Mesenchymal stem cell (in vitro differentiated cells and primary cell): ENCODE data around the gene SCAPER.

Experiments
- DNase-seq: peaks from one replicate; pipeline ENCODE4 v3.0.0-alpha.2; 2013
- H2AFZ ChIP-seq: one replicate; pipeline ENCODE4 v1.6.1; 2013; ENCODE audit warnings: low read depth, mild to moderate bottlenecking, control low read depth, inconsistent platforms, low read length, moderate library complexity
- H2AK5ac ChIP-seq: 2 replicates; pipeline ENCODE4 v1.6.1; 2013; ENCODE audit warnings: low read length, moderate library complexity, mild to moderate bottlenecking, inconsistent platforms; ENCODE audit not compliant: severe bottlenecking
- H2BK120ac ChIP-seq: one replicate; pipeline ENCODE4 v1.6.1; 2013; ENCODE audit warnings: low read depth, mild to moderate bottlenecking, inconsistent platforms, low read length, moderate library complexity
- H2BK12ac ChIP-seq, 2 experiments: one replicate each; pipeline ENCODE4 v1.6.1; 2013; ENCODE audit warnings: inconsistent platforms in 2 of 2, low read length in 2 of 2, mild to moderate bottlenecking in 2 of 2, moderate library complexity in 2 of 2, control low read depth in 1 of 2
- H2BK15ac ChIP-seq: one replicate; pipeline ENCODE4 v1.6.1; 2013; ENCODE audit warnings: mild to moderate bottlenecking, low read depth, inconsistent platforms; ENCODE audit not compliant: poor library complexity, severe bottlenecking
- H2BK5ac ChIP-seq: 2 replicates; pipeline ENCODE4 v1.6.1; 2013; ENCODE audit warnings: low read depth, mild to moderate bottlenecking, low read length, control low read depth, inconsistent platforms; ENCODE audit not compliant: poor library complexity, severe bottlenecking
- H3K14ac ChIP-seq, 2 experiments: one replicate each; pipeline ENCODE4 v1.6.1; 2013; ENCODE audit warnings: inconsistent platforms in 2 of 2, low read length in 2 of 2, control low read depth in 1 of 2, mild to moderate bottlenecking in 1 of 2, moderate library complexity in 1 of 2
- H3K18ac ChIP-seq, 2 experiments: one replicate each; pipeline ENCODE4 v1.6.1; 2013; ENCODE audit warnings: inconsistent platforms in 2 of 2, low read length in 2 of 2, control low read depth in 1 of 2, low read depth in 1 of 2, mild to moderate bottlenecking in 1 of 2
- H3K23ac ChIP-seq, 2 experiments: one replicate each; pipeline ENCODE4 v1.6.1; 2013; ENCODE audit warnings: inconsistent platforms in 2 of 2, low read length in 2 of 2, mild to moderate bottlenecking in 2 of 2, moderate library complexity in 2 of 2, control low read depth in 1 of 2
- H3K27ac ChIP-seq: 2 replicates; pipeline ENCODE4 v1.5.1; 2013; ENCODE audit warnings: mild to moderate bottlenecking, moderate library complexity, low read length, control low read depth, inconsistent platforms; ENCODE audit not compliant: poor library complexity, severe bottlenecking
- H3K27me3 ChIP-seq, 2 experiments: 2 replicates each; pipeline versions ENCODE4 v1.6.1 to v1.7.0; 2013; ENCODE audit warnings: low read length in 2 of 2, mild to moderate bottlenecking in 2 of 2, moderate library complexity in 2 of 2, control low read depth in 1 of 2, inconsistent platforms in 1 of 2; ENCODE audit not compliant: control insufficient read depth in 1 of 2, insufficient read depth in 1 of 2
- H3K36me3 ChIP-seq, 2 experiments: 2 replicates each; pipeline versions ENCODE4 v1.6.1 to v1.7.0; 2013; ENCODE audit warnings: low read length in 2 of 2, control low read depth in 1 of 2, inconsistent platforms in 1 of 2, low read depth in 1 of 2, mild to moderate bottlenecking in 1 of 2; ENCODE audit not compliant: insufficient read depth in 2 of 2, control insufficient read depth in 1 of 2
- H3K4ac ChIP-seq, 2 experiments: one replicate each; pipeline ENCODE4 v1.6.1; 2013; ENCODE audit warnings: inconsistent platforms in 2 of 2, low read length in 2 of 2, mild to moderate bottlenecking in 2 of 2, moderate library complexity in 2 of 2, control low read depth in 1 of 2, low read depth in 1 of 2
- H3K4me1 ChIP-seq: 2 replicates; pipeline ENCODE4 v1.6.1; 2013; ENCODE audit warnings: low read depth, low read length, control low read depth; ENCODE audit not compliant: control insufficient read depth, insufficient read depth
- H3K4me2 ChIP-seq: 2 replicates; pipeline ENCODE4 v1.6.1; 2013; ENCODE audit warnings: low read length, mild to moderate bottlenecking, inconsistent platforms; ENCODE audit not compliant: poor library complexity, severe bottlenecking
- H3K4me3 ChIP-seq, 2 experiments: 2 replicates each; pipeline versions ENCODE4 v1.5.1 to v1.7.0; 2013; ENCODE audit warnings: low read length in 2 of 2, mild to moderate bottlenecking in 2 of 2, control low read depth in 1 of 2, low read depth in 1 of 2; ENCODE audit not compliant: insufficient read depth in 1 of 2
- H3K79me1 ChIP-seq: replicated peaks from 2 replicates; pipeline ENCODE4 v1.6.1; 2013; ENCODE audit warnings: mild to moderate bottlenecking, control low read depth, low read length, inconsistent platforms; ENCODE audit not compliant: poor library complexity, severe bottlenecking
- H3K9ac ChIP-seq: 2 replicates; pipeline ENCODE4 v1.7.0; 2013; ENCODE audit warnings: mild to moderate bottlenecking, low read length, moderate library complexity
- H3K9me3 ChIP-seq: 2 replicates; pipeline ENCODE4 v1.7.0; 2013; ENCODE audit warnings: mild to moderate bottlenecking, low read length; ENCODE audit not compliant: control insufficient read depth
- H4K8ac ChIP-seq: one replicate; pipeline ENCODE4 v1.6.1; 2013; ENCODE audit warnings: inconsistent platforms, mild to moderate bottlenecking, low read length, moderate library complexity
- H4K91ac ChIP-seq: one replicate; pipeline ENCODE4 v1.6.1; 2013; ENCODE audit warnings: mild to moderate bottlenecking, low read length, inconsistent platforms
- whole genome bisulfite sequencing: methylation state at CpG from one replicate; pipeline ENCODE4 v1.1.7; 2013; ENCODE audit warnings: mixed read lengths; 5-methylcytosine and 5-hydroxymethylcytosine counted together

Gene SCAPER

GRCh38 chr15:76378691-76379090, 526.4 kb downstream of the SCAPER start:
- no peak overlapping the region for H3K4me3 ChIP-seq
- H2AFZ ChIP-seq = no peak overlapping the region
- 100% methylated on average over 1 of the region's 1 CpG for WGBS
- H3K14ac ChIP-seq = no peak overlapping the region
- H2BK15ac ChIP-seq = no peak overlapping the region
- H4K8ac ChIP-seq = no peak overlapping the region
- no peak overlapping the region for H2BK12ac ChIP-seq
- DNase-seq = no peak
- no peaks in the 10 kb centered on the region for H3K27me3 ChIP-seq
- no peak overlapping the region for H3K4me2 ChIP-seq
- H3K23ac ChIP-seq = no peak overlapping the region
- no peaks in the 10 kb centered on the region for H3K9me3 ChIP-seq
- H3K4me1 ChIP-seq = peaks cover 2% of the 10 kb centered on the region
- no peaks in the 10 kb centered on the region for H3K36me3 ChIP-seq
- no peaks in the 10 kb centered on the region for H3K79me1 ChIP-seq
- H4K91ac ChIP-seq = no peak overlapping the region
- H3K18ac ChIP-seq = no peak overlapping the region
- no peak overlapping the region for H2AK5ac ChIP-seq
- H3K27ac ChIP-seq = no peak overlapping the region
- no peak overlapping the region for H2BK5ac ChIP-seq
- H2BK120ac ChIP-seq = no peak overlapping the region
- no peak overlapping the region for H3K9ac ChIP-seq
- no peak overlapping the region for H3K4ac ChIP-seq

DNA sequence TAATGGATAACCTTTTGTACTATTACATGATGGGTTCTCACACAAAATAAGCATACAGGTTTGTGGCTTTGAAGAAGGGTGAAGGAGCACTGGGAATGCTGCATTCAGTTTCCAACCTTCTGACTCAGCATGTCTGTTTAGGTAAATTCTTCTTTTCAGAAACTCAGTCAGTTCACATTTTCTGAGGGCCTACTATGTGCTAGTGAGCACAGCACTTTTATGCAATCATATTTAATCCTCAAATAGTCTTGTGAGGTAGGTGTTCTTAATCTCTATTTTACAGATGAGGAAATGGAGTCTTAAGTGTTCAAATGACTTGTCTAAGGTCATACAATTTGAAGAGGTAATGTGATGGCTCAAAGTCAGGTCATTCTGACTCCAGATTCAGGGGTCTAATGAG, 527.4 kb downstream of the SCAPER start:
- DNase-seq = no peak

DNA sequence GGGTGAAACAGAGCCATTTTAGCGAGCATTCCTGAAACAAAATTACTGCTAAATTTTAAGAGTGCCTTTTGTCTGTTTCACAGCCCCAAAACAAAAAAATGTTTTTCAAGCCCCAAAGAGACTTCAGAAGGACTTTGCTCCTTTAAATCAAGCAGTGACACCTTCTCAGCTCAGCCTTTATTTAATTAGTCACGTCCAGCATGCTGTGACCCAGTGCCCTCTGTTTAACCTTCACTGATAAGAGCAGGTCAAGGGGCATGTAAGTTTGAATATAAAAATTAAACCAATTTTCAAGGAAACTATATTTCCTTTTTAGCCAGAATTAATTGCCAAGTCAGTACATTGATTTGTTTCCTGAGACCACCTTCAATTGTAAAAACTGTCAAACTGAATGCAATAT, 527.9 kb downstream of the SCAPER start:
- Histone ChIP-seq H2BK15ac (no peak overlapping the region), H3K4me2 (no peak overlapping the region), H3K36me3 (no peaks in the 10 kb centered on the region), H3K9me3 (no peaks in the 10 kb centered on the region), H2BK5ac (no peak overlapping the region), H3K4me3 (no peak overlapping the region), H3K27ac (no peak overlapping the region), H4K8ac (no peak overlapping the region), H3K27me3 (no peaks in the 10 kb centered on the region), H3K23ac (no peak overlapping the region), H3K4me1 (peaks cover 2% of the 10 kb centered on the region), H4K91ac (no peak overlapping the region), H2BK12ac (no peak overlapping the region), H2BK120ac (no peak overlapping the region), H3K18ac (no peak overlapping the region), H3K14ac (no peak overlapping the region), H3K9ac (no peak overlapping the region), H3K4ac (no peak overlapping the region), H2AK5ac (no peak overlapping the region), H2AFZ (no peak overlapping the region), H3K79me1 (no peaks in the 10 kb centered on the region)
- DNase-seq = no peak
- WGBS = 66% methylated on average over 1 of the region's 2 CpGs

More for the DNA sequence above, 527.4 kb downstream of the SCAPER start:
- H3K4me2 ChIP-seq = no peak overlapping the region
- H3K4ac ChIP-seq = no peak overlapping the region
- no peak overlapping the region for H4K8ac ChIP-seq
- no peaks in the 10 kb centered on the region for H3K9me3 ChIP-seq
- no peak overlapping the region for H3K9ac ChIP-seq
- H2BK12ac ChIP-seq = no peak overlapping the region
- H2AFZ ChIP-seq = no peak overlapping the region
- no peak overlapping the region for H3K18ac ChIP-seq
- no peak overlapping the region for H2BK15ac ChIP-seq
- H3K4me3 ChIP-seq = no peak overlapping the region
- H3K27me3 ChIP-seq = no peaks in the 10 kb centered on the region
- no peak overlapping the region for H3K27ac ChIP-seq
- peaks cover 2% of the 10 kb centered on the region for H3K4me1 ChIP-seq
- no peaks in the 10 kb centered on the region for H3K79me1 ChIP-seq
- no peak overlapping the region for H2AK5ac ChIP-seq
- no peak overlapping the region for H3K23ac ChIP-seq
- H2BK5ac ChIP-seq = no peak overlapping the region
- H3K36me3 ChIP-seq = no peaks in the 10 kb centered on the region
- no peak overlapping the region for H2BK120ac ChIP-seq
- no peak overlapping the region for H3K14ac ChIP-seq
- no peak overlapping the region for H4K91ac ChIP-seq

DNA sequence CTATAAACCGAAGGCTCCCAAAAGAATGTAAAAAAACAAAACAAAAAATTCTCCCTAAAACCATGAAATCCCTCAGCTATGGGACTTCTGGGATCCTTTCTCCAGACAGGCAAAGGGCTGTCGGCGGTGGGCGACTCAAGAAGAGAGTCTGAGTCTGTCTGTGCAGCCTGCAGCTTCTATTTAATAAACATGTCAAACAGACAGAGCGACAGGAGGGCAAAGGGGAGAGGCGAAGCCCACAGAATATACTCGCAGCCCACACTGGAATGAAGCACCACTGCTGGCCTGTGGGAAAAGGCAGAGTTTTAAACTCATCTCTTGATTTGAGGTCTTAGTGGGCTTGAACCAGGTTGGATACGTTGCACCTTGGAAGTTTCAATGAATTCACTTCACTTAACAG, 528.3 kb downstream of the SCAPER start:
- H3K9ac ChIP-seq = no peak overlapping the region

More for the DNA sequence above, 528.3 kb downstream of the SCAPER start:
- H2BK12ac ChIP-seq = no peak overlapping the region
- no peak overlapping the region for H3K23ac ChIP-seq
- H3K4me1 ChIP-seq = peaks cover 2% of the 10 kb centered on the region
- H4K91ac ChIP-seq = no peak overlapping the region
- 35% methylated on average over 8 of the region's 8 CpGs for WGBS
- H3K4me2 ChIP-seq = no peak overlapping the region
- H2AK5ac ChIP-seq = no peak overlapping the region
- no peak overlapping the region for H4K8ac ChIP-seq
- no peak overlapping the region for H2BK5ac ChIP-seq
- H3K4me3 ChIP-seq = no peak overlapping the region
- no peak overlapping the region for H2BK15ac ChIP-seq
- H2AFZ ChIP-seq = no peak overlapping the region
- no peak overlapping the region for H3K14ac ChIP-seq
- no peaks in the 10 kb centered on the region for H3K27me3 ChIP-seq
- no peaks in the 10 kb centered on the region for H3K36me3 ChIP-seq
- no peak overlapping the region for H3K4ac ChIP-seq
- H3K9me3 ChIP-seq = no peaks in the 10 kb centered on the region
- H2BK120ac ChIP-seq = no peak overlapping the region
- no peak overlapping the region for H3K27ac ChIP-seq
- peak; percentile 22 for DNase-seq
- no peaks in the 10 kb centered on the region for H3K79me1 ChIP-seq
- H3K18ac ChIP-seq = no peak overlapping the region
